GM23338 (cell line): ENCODE measurements around the gene RNU5D-1. TPM values are rescaled to one million over a fixed set of nuclear protein-coding genes. Genes with fewer than 3 reads are reported as not detected.

Experiments used
- ATAC-seq: fragments of 200-7000 bp; cut with Tn5 transposase; 3 replicates; pipeline ENCODE4 v1.9.1; 2020
- DNase-seq: peaks from one replicate; pipeline ENCODE4 v3.0.0-alpha.2; 2015; ENCODE audit warnings: low spot score
- H2AFZ ChIP-seq: fragments of 200-600 bp; sonication (generic); 2 replicates; pipeline ENCODE4 v1.8.0; 2016; ENCODE audit warnings: antibody characterized with exemption, mild to moderate bottlenecking, moderate library complexity
- H3F3A ChIP-seq: fragments of 200-600 bp; sonication (generic); replicated peaks from 2 replicates; pipeline ENCODE4 v1.8.0; 2017; ENCODE audit warnings: antibody characterized with exemption, mixed run types, low read depth
- H3K27ac ChIP-seq: fragments of 200-600 bp; sonication (generic); 2 replicates; pipeline ENCODE4 v1.6.1; 2016; ENCODE audit warnings: low read depth
- H3K27me3 ChIP-seq: fragments of 200-600 bp; sonication (generic); 2 replicates; pipeline ENCODE4 v1.8.0; 2016; ENCODE audit warnings: mild to moderate bottlenecking, mixed run types, moderate library complexity; ENCODE audit not compliant: insufficient read depth
- H3K36me3 ChIP-seq: fragments of 200-600 bp; sonication (generic); 2 replicates; pipeline ENCODE4 v1.8.0; 2016; ENCODE audit warnings: mild to moderate bottlenecking; ENCODE audit not compliant: insufficient read depth
- H3K4me1 ChIP-seq: fragments of 200-600 bp; sonication (generic); 2 replicates; pipeline ENCODE4 v1.8.0; 2016; ENCODE audit warnings: mild to moderate bottlenecking, moderate library complexity; ENCODE audit not compliant: insufficient read depth
- H3K4me2 ChIP-seq: fragments of 200-600 bp; sonication (generic); 2 replicates; pipeline ENCODE4 v1.7.1; 2017; ENCODE audit warnings: mixed run types
- H3K4me3 ChIP-seq: fragments of 200-600 bp; sonication (generic); 2 replicates; pipeline ENCODE4 v1.6.1; 2016; ENCODE audit warnings: mixed run types
- H3K79me2 ChIP-seq: fragments of 200-600 bp; sonication (generic); replicated peaks from 2 replicates; pipeline ENCODE4 v1.8.0; 2017; ENCODE audit warnings: mild to moderate bottlenecking; ENCODE audit not compliant: insufficient read depth
- H3K9me2 ChIP-seq: fragments of 200-600 bp; sonication (generic); 2 replicates; pipeline ENCODE4 v1.8.0; 2017; ENCODE audit not compliant: insufficient read depth
- H4K20me1 ChIP-seq: fragments of 200-600 bp; sonication (generic); replicated peaks from 2 replicates; pipeline ENCODE4 v1.8.0; 2017; ENCODE audit warnings: mild to moderate bottlenecking; ENCODE audit not compliant: insufficient read depth
- H3K27ac Mint-ChIP-seq: 2 replicates; pipeline ENCODE4 v1.8.0; 2020; ENCODE audit warnings: inconsistent platforms, mild to moderate bottlenecking, moderate library complexity, mixed read lengths
- H3K27me3 Mint-ChIP-seq: 3 replicates; pipeline ENCODE4 v1.8.0; 2022; ENCODE audit warnings: low read depth, mild to moderate bottlenecking, moderate library complexity, mixed read lengths, inconsistent platforms; ENCODE audit not compliant: insufficient read depth, poor library complexity
- H3K36me3 Mint-ChIP-seq: 3 replicates; pipeline ENCODE4 v1.8.0; 2021; ENCODE audit warnings: low read depth, mild to moderate bottlenecking, inconsistent platforms, moderate library complexity, mixed read lengths
- H3K4me1 Mint-ChIP-seq: 3 replicates; pipeline ENCODE4 v1.8.0; 2020; ENCODE audit warnings: mild to moderate bottlenecking, inconsistent platforms, mixed read lengths
- H3K4me3 Mint-ChIP-seq: 3 replicates; pipeline ENCODE4 v1.8.0; 2021; ENCODE audit warnings: moderate library complexity, mild to moderate bottlenecking, inconsistent platforms, mixed read lengths
- H3K9me3 Mint-ChIP-seq: 3 replicates; pipeline ENCODE4 v1.8.0; 2020; ENCODE audit warnings: moderate library complexity, mild to moderate bottlenecking, inconsistent platforms, mixed read lengths
- CTCF ChIP-seq, 2 experiments: fragments of 200-600 bp in 1 of 2; sonication (generic) in 1 of 2; conservative IDR thresholded peaks; 2 replicates each; pipeline versions ENCODE4 v1.5.1 to v1.6.1; 2016 to 2017; ENCODE audit warnings: antibody characterized with exemption in 2 of 2, low read depth in 2 of 2, mild to moderate bottlenecking in 2 of 2, moderate library complexity in 1 of 2
- EZH2 ChIP-seq: fragments of 200-600 bp; sonication (generic); IDR thresholded peaks from one replicate; pipeline ENCODE4 v1.8.0; 2017; ENCODE audit warnings: antibody characterized with exemption, mild to moderate bottlenecking, low read depth; ENCODE audit not compliant: unreplicated experiment
- EZH2phosphoT487 ChIP-seq: fragments of 200-600 bp; sonication (generic); IDR thresholded peaks from one replicate; pipeline ENCODE4 v1.8.1; 2018; ENCODE audit warnings: antibody characterized with exemption; ENCODE audit not compliant: unreplicated experiment
- JUNB ChIP-seq: IDR thresholded peaks from one replicate; pipeline ENCODE4 v1.6.1; 2016; ENCODE audit warnings: antibody characterized with exemption; ENCODE audit not compliant: unreplicated experiment
- NANOG ChIP-seq: IDR thresholded peaks from 2 replicates; pipeline ENCODE4 v1.6.1; 2016; ENCODE audit warnings: antibody characterized with exemption, borderline replicate concordance
- POLR2AphosphoS5 ChIP-seq: IDR thresholded peaks from 2 replicates; pipeline ENCODE4 v1.6.1; 2016; ENCODE audit warnings: antibody characterized with exemption, low read depth
- REST ChIP-seq: IDR thresholded peaks from one replicate; pipeline ENCODE4 v1.6.1; 2018; ENCODE audit warnings: antibody characterized with exemption; ENCODE audit not compliant: unreplicated experiment
- STAT1 ChIP-seq: IDR thresholded peaks from one replicate; pipeline ENCODE4 v1.6.1; 2016; ENCODE audit warnings: antibody characterized with exemption; ENCODE audit not compliant: unreplicated experiment
- ZNF114 ChIP-seq: fragments of 250-450 bp; sonication (Bioruptor Pico); IDR thresholded peaks from 2 replicates; pipeline ENCODE4 v1.5.0; 2020; ENCODE audit warnings: mild to moderate bottlenecking, moderate library complexity
- ZNF331 ChIP-seq: fragments of 250-450 bp; sonication (Bioruptor Pico); IDR thresholded peaks from 2 replicates; pipeline ENCODE4 v1.5.0; 2020; ENCODE audit warnings: low read depth, mild to moderate bottlenecking, moderate library complexity
- ZNF462 ChIP-seq: fragments of 250-450 bp; sonication (Bioruptor Pico); IDR thresholded peaks from 2 replicates; pipeline ENCODE4 v1.5.0; 2020; ENCODE audit warnings: mild to moderate bottlenecking, moderate library complexity
- polyA plus RNA-seq: library from polyadenylated mRNA; unstranded; fragments of >200 nt; fragmentation: Nextera tagmentation; extraction: Ambion mirVana; gene quantifications from 2 replicates; pipeline ENCODE4 v1.2.1, GENCODE V29; 2016
- total RNA-seq: library from RNA; depleted of rRNA; stranded (reverse); fragments of >200 nt; shearing (Covaris generic); gene quantifications from 2 replicates; pipeline ENCODE4 v1.2.3, GENCODE V29; 2014

Gene RNU5D-1
- total and polyA plus RNA-seq, 2 experiments from 2014 or later: not detected

- TF ChIP-seq ZNF462 (no peak), POLR2AphosphoS5 (no peak), JUNB (no peak), EZH2 (no peak), NANOG (no peak)
Measured at GRCh38 chr1:44685881-44686280, 45.1 kb downstream of the RNU5D-1 start (continued).

- Histone ChIP-seq H3K4me3 (no peak overlapping the region), H3K36me3 (no peaks in the 10 kb centered on the region), H2AFZ (no peak overlapping the region), H3K27me3 (no peaks in the 10 kb centered on the region), H3K79me2 (no peaks in the 10 kb centered on the region), H3K4me2 (no peak overlapping the region), H3K27ac (no peak overlapping the region), H3K4me1 (peaks cover 37% of the 10 kb centered on the region), H3K9me2 (no peaks in the 10 kb centered on the region), H3F3A (0 out of 2 replicates have a peak, but pooled peaks cover 3% of the 10 kb centered on the region), H4K20me1 (0 out of 2 replicates have a peak, but pooled peaks cover 3% of the 10 kb centered on the region)
- Mint-ChIP-seq H3K4me3 (no peak overlapping the region; the same call in 2 of the 3 replicates), H3K36me3 (no peaks in the 10 kb centered on the region), H3K27ac (no peak overlapping the region), H3K4me1 (peaks cover 39% of the 10 kb centered on the region), H3K27me3 (peaks cover 10% of the 10 kb centered on the region), H3K9me3 (no peaks in the 10 kb centered on the region)
- DNase-seq (no peak), ATAC-seq (no peak)
- TF ChIP-seq POLR2AphosphoS5: no peak
- TF ChIP-seq CTCF (conservative IDR thresholded peaks at IDR 0.05; ENCODE audit: low read depth in 2 of 2): no peak
- no peak for TF ChIP-seq ZNF331 (CRISPR knock-in tag)
- no peak for TF ChIP-seq JUNB
- TF ChIP-seq STAT1: no peak
- TF ChIP-seq REST: no peak
- TF ChIP-seq EZH2: no peak
- TF ChIP-seq EZH2phosphoT487: no peak
- TF ChIP-seq ZNF114 (CRISPR knock-in tag): no peak
Measured at GRCh38 chr1:44685218-44685617, 45.8 kb downstream of the RNU5D-1 start.
